ENCODE measurements around the gene KRTAP12-1. TPM values are rescaled to one million over a fixed set of nuclear protein-coding genes. Genes with fewer than 3 reads are reported as not detected.
"Not testable (repeated sequence)": the region's sequence is repeated elsewhere in the genome, so short reads cannot be mapped to it uniquely, and the experiment has no call there.

KRTAP12-1 gene
- total RNA-seq, 1 donor from 2014 or later: not detected

- no peak for DNase-seq (ENCODE audit: low read depth)
- no peaks in the 10 kb centered on the region for H3K27me3 ChIP-seq (ENCODE audit: control insufficient read depth, insufficient read depth, low read length)
- H3K36me3 ChIP-seq (ENCODE audit: control insufficient read depth, insufficient read depth, low read length): no peaks in the 10 kb centered on the region
- TF ChIP-seq CTCF (IDR thresholded peaks at IDR 0.05; ENCODE audit: insufficient read depth, low read length, poor library complexity, severe bottlenecking): no peak
- H3K4me3 ChIP-seq (ENCODE audit: low read depth, low read length): no peak overlapping the region
Observed at GRCh38 chr21:44664691-44665090, 17.3 kb downstream of the KRTAP12-1 start.

- H3K36me3 ChIP-seq (ENCODE audit: control insufficient read depth, insufficient read depth, low read length); H3K4me3 ChIP-seq (ENCODE audit: low read depth, low read length); H3K27me3 ChIP-seq (ENCODE audit: control insufficient read depth, insufficient read depth, low read length); DNase-seq (ENCODE audit: low read depth): not testable (repeated sequence)
Observed at GRCh38 chr21:44661567-44661966, 20.4 kb downstream of the KRTAP12-1 start.

GRCh38 chr21:44658913-44659595, 22.9 kb downstream of the KRTAP12-1 start:
- Histone ChIP-seq H3K36me3 (ENCODE audit: control insufficient read depth, insufficient read depth, low read length) (no peaks in the 10 kb centered on the region), H3K4me3 (ENCODE audit: low read depth, low read length) (no peak overlapping the region), H3K27me3 (ENCODE audit: control insufficient read depth, insufficient read depth, low read length) (no peaks in the 10 kb centered on the region)
- TF ChIP-seq CTCF (IDR thresholded peaks at IDR 0.05; ENCODE audit: insufficient read depth, low read length, poor library complexity, severe bottlenecking): no peak
- DNase-seq (ENCODE audit: low read depth): no peak

DNA sequence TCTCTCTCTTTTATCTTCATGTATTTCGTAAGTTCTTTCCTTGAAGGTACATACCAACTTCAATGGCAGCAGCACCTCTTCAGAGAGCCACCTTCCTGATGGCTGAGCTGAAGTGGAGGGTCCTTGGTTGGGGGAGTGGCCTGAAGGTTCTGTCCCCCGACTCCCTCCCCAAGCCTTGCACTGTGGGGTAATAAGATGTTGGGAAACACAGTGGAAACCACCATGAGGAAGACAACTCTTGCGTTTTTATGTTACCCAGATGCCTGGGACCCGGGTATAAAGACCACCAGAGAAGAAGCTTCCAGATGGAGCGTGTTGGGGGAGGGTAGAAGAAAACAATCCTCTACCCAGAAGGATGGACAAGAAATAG, 23.4 kb downstream of the KRTAP12-1 start:
- Histone ChIP-seq H3K4me3 (ENCODE audit: low read depth, low read length) (no peak overlapping the region), H3K27me3 (ENCODE audit: control insufficient read depth, insufficient read depth, low read length) (no peaks in the 10 kb centered on the region), H3K36me3 (ENCODE audit: control insufficient read depth, insufficient read depth, low read length) (no peaks in the 10 kb centered on the region)
- no peak for TF ChIP-seq CTCF (IDR thresholded peaks at IDR 0.05; ENCODE audit: insufficient read depth, low read length, poor library complexity, severe bottlenecking)
- DNase-seq (ENCODE audit: low read depth): no peak

DNA sequence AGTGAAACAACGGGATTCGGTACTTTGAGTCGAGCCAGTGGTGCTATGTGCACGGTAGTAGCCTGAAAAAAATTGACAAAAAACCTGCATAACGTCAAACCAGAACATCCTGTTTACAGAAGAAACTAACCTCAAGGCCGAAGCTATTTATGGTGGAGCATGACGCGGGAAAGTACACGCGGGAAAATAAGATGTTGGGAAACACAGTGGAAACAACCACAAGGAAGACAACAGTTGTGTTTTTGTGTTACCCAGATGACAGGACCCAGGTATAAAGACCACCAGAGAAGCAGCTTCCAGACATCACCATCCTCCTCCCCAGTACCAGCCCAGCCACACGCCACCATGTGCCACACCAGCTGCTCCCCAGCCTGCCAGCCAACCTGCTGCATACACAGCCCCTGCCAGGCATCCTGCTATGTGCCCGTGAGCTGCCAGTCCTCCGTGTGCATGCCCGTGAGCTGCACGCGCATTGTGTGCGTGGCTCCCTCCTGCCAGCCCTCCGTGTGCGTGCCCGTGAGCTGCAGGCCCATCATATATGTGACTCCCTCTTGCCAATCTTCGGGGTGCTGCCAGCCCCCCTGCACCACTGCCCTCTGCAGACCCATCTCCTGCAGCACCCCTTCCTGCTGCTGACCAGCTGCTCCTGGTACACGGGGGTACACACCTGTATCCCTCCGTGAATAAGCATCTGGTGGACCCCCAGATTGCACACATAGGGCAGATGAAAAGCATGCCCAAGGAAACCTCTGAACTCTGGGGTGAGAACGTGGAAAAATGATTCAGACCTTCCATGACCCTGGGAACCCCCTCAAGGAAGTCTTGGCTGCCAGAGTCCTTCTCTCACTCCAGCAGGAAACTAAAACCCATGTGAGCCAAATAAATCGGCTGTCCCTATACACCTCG, 24.1 kb downstream of the KRTAP12-1 start, which contains the start of gene KRTAP12-3:
Gene KRTAP12-3, plus strand, starts transcription at position 298 of the 906 bp plus-strand sequence. Its CDS starts 48 bp downstream, at position 346.
- no peak for TF ChIP-seq CTCF (IDR thresholded peaks at IDR 0.05; ENCODE audit: insufficient read depth, low read length, poor library complexity, severe bottlenecking)
- H3K4me3 ChIP-seq (ENCODE audit: low read depth, low read length): no peak within 1 kb of the TSS
- no peaks in the 10 kb centered on the region for H3K36me3 ChIP-seq (ENCODE audit: control insufficient read depth, insufficient read depth, low read length)
- H3K27me3 ChIP-seq (ENCODE audit: control insufficient read depth, insufficient read depth, low read length): no peaks in the 10 kb centered on the region
- no peak for DNase-seq (ENCODE audit: low read depth)

DNA sequence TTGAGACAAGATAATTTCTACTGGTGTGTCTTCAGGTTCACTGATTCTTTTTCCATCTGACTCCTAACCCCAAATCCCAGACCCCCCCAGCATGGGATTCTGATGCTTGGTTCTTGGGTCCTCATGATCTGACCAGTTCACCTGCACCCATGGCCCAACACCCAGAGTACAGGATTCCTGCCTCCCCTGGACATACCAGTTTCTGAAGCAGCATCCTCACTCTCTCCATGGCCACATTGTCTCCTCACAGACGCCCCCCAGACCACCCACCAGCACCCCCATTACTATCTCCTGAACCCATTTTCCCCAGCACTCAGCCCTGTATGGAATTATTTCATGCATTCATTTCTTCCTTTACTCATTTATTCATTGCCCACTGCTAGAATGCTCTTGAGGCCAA, 25.1 kb downstream of the KRTAP12-1 start:
- H3K36me3 ChIP-seq (ENCODE audit: control insufficient read depth, insufficient read depth, low read length): no peaks in the 10 kb centered on the region
- no peak overlapping the region for H3K4me3 ChIP-seq (ENCODE audit: low read depth, low read length)
- H3K27me3 ChIP-seq (ENCODE audit: control insufficient read depth, insufficient read depth, low read length): no peaks in the 10 kb centered on the region
- DNase-seq (ENCODE audit: low read depth): no peak
- no peak for TF ChIP-seq CTCF (IDR thresholded peaks at IDR 0.05; ENCODE audit: insufficient read depth, low read length, poor library complexity, severe bottlenecking)

All from kidney epithelial cell (primary cell).